Measurements from ENCODE around the gene BFAR.

GRCh38 chr16:14668556-14669223 lies 35.9 kb downstream of the BFAR start:
- TF ChIP-seq CTCF (IDR thresholded peaks at IDR 0.05; ENCODE audit: poor library complexity) (no peak), EZH2phosphoT487 (IDR thresholded peaks at IDR 0.05; ENCODE audit: low read depth, severe bottlenecking, unreplicated experiment) (no peak)
